ENCODE results near the gene ASIC1. TPM values are rescaled to one million over a fixed set of nuclear protein-coding genes. Genes with fewer than 3 reads are reported as not detected.

ASIC1 gene
- total and polyA plus RNA-seq, 2 donors from 2014 or later, result 0.99 to 1.6 TPM

DNA sequence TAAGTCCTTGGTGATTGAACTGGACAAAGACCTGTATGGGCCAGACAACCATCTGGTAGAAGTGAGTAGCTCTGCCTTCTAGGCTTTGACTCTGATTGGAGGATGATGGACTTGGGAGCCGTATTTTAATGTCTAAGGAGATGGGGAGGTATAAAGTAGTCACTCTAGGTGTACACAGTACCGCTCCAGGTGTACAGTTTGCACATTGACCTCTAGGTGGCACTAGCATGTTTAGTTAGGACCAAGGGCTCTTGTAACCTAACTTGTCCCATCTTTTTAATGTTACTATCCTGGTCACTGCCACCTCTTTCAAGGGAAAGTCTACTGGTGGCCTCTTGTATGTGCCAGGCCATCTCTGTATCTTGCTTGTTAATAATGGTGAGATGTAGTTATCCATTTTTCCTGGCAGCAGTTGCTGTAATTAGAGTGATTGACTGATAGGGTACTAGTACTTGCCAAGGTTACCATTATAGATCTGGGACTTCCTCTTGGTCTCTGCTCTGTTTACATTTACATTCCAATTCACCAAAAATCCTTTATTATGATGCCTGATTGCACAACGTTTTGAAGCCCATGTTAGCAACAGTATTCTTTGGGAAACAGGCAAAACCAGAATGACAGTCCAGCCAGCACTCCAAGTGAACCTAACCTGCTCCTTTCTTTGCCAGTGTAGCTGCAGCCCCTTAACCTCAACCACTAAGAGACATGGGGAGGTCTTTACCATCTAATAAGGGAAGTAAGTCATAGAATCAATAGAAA, 31.4 kb downstream of the ASIC1 start:
- DNase-seq (peak in 2 of 5 donors; percentile 69 to 77), FAIRE-seq (no peak)
- Histone ChIP-seq H3K9me3 (ENCODE audit: control insufficient read depth in 2 of 3, insufficient read depth in 1 of 3, low read length in 3 of 3) (no peaks in the 10 kb centered on the region), H3K36me3 (ENCODE audit: control insufficient read depth in 2 of 3, insufficient read depth in 3 of 3, low read length in 3 of 3) (peaks cover 10 to 35% (median 29%) of the 10 kb centered on the region in 3 donors), H3K4me1 (ENCODE audit: control insufficient read depth in 2 of 3, insufficient read depth in 2 of 3, low read depth in 1 of 3, low read length in 3 of 3) (peaks cover 0 to 8% (median 4%) of the 10 kb centered on the region in 3 donors), H3K9ac (ENCODE audit: low read length in 3 of 3) (no peak overlapping the region), H3K27me3 (ENCODE audit: control insufficient read depth, insufficient read depth, low read length) (no peaks in the 10 kb centered on the region), H3K27ac (ENCODE audit: low read depth in 2 of 2, low read length in 2 of 2) (no peak overlapping the region), H3K4me3 (ENCODE audit: low read length in 3 of 3) (no peak overlapping the region)
- TF ChIP-seq, protein P1, sequence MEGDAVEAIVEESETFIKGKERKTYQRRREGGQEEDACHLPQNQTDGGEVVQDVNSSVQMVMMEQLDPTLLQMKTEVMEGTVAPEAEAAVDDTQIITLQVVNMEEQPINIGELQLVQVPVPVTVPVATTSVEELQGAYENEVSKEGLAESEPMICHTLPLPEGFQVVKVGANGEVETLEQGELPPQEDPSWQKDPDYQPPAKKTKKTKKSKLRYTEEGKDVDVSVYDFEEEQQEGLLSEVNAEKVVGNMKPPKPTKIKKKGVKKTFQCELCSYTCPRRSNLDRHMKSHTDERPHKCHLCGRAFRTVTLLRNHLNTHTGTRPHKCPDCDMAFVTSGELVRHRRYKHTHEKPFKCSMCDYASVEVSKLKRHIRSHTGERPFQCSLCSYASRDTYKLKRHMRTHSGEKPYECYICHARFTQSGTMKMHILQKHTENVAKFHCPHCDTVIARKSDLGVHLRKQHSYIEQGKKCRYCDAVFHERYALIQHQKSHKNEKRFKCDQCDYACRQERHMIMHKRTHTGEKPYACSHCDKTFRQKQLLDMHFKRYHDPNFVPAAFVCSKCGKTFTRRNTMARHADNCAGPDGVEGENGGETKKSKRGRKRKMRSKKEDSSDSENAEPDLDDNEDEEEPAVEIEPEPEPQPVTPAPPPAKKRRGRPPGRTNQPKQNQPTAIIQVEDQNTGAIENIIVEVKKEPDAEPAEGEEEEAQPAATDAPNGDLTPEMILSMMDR (IDR thresholded peaks at IDR 0.05; ENCODE audit: borderline replicate concordance, extremely low read depth, insufficient read depth), result peak; percentile 78
- intact Hi-C loops (cut with DNase I), result no loop called here

DNA sequence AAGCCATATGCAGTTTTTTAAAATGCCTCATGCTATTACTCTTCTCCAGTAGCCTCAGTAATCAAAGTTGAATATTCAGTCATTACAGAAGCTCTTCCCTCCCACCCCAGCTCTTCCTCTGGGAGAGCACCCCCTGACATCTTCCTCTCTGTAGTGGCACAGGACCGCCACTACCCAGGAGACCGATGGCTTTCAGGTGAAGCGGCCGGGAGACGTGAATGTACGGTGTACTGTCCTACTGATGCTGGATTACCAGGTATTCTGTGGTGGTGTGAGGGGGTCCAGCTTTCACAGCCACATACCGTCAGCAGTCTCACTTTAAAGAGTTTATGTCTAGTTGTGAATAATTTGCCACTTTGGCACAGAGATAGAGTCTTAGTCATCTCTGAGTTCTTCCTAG, 32.3 kb downstream of the ASIC1 start:
- Histone ChIP-seq H3K36me3 (ENCODE audit: control insufficient read depth in 2 of 3, insufficient read depth in 3 of 3, low read length in 3 of 3) (peaks cover 10 to 42% (median 35%) of the 10 kb centered on the region in 3 donors), H3K27ac (ENCODE audit: low read depth in 2 of 2, low read length in 2 of 2) (no peak overlapping the region), H3K27me3 (ENCODE audit: control insufficient read depth, insufficient read depth, low read length) (no peaks in the 10 kb centered on the region), H3K4me1 (ENCODE audit: control insufficient read depth in 2 of 3, insufficient read depth in 2 of 3, low read depth in 1 of 3, low read length in 3 of 3) (peaks cover 0 to 5% (median 4%) of the 10 kb centered on the region in 3 donors), H3K9ac (ENCODE audit: low read length in 3 of 3) (no peak overlapping the region), H3K4me3 (ENCODE audit: low read length in 3 of 3) (no peak overlapping the region), H3K9me3 (ENCODE audit: control insufficient read depth in 2 of 3, insufficient read depth in 1 of 3, low read length in 3 of 3) (no peaks in the 10 kb centered on the region)
- intact Hi-C loops (cut with DNase I), result no loop called here
- DNase-seq, result peak in 1 of 5 donors; percentile 22
- TF ChIP-seq, protein P1 (IDR thresholded peaks at IDR 0.05; ENCODE audit: borderline replicate concordance, extremely low read depth, insufficient read depth), result no peak
- FAIRE-seq, result no peak

DNA sequence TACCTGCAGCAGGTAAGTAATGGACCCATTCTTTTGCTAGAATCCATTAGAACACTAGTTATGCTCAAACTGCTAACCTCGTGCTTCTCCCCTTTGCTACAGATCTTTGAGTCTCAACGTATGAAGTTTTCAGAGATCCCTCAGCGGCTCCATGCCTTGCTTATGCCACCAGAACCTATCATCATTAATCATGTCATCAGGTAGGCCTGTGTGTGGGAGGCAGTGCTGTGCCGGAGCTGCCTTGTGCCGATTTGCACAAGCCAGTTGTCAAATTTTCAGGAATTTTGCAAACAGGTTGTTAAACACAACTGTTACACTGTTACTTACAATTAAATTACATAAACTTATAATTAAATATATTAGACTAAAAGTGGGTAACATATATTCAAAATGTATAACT, 33.0 kb downstream of the ASIC1 start:
- peaks cover 10 to 47% (median 39%) of the 10 kb centered on the region in 3 donors for H3K36me3 ChIP-seq (ENCODE audit: control insufficient read depth in 2 of 3, insufficient read depth in 3 of 3, low read length in 3 of 3)

More for the DNA sequence above, 33.0 kb downstream of the ASIC1 start:
- intact Hi-C loops (cut with DNase I), result no loop called here
- Histone ChIP-seq H3K9ac (ENCODE audit: low read length in 3 of 3) (no peak overlapping the region), H3K9me3 (ENCODE audit: control insufficient read depth in 2 of 3, insufficient read depth in 1 of 3, low read length in 3 of 3) (no peaks in the 10 kb centered on the region), H3K27me3 (ENCODE audit: control insufficient read depth, insufficient read depth, low read length) (no peaks in the 10 kb centered on the region), H3K27ac (ENCODE audit: low read depth in 2 of 2, low read length in 2 of 2) (no peak overlapping the region), H3K4me3 (ENCODE audit: low read length in 3 of 3) (no peak overlapping the region), H3K4me1 (ENCODE audit: control insufficient read depth in 2 of 3, insufficient read depth in 2 of 3, low read depth in 1 of 3, low read length in 3 of 3) (peaks cover 0 to 5% (median 4%) of the 10 kb centered on the region in 3 donors)
- TF ChIP-seq, protein P1 (IDR thresholded peaks at IDR 0.05; ENCODE audit: borderline replicate concordance, extremely low read depth, insufficient read depth), result no peak
- no peak for FAIRE-seq
- no peak for DNase-seq
